ENCODE data around the gene RWDD2A. TPM values are rescaled to one million over a fixed set of nuclear protein-coding genes. Genes with fewer than 3 reads are reported as not detected.
A peak's percentile ranks its signal among the peaks of the same experiment; 100 is the strongest.

RWDD2A gene
- total and polyA plus RNA-seq, 2 donors (not counting 1 experiment from before 2014, with no cell fraction given) = 4.6 to 6.9 TPM

DNA sequence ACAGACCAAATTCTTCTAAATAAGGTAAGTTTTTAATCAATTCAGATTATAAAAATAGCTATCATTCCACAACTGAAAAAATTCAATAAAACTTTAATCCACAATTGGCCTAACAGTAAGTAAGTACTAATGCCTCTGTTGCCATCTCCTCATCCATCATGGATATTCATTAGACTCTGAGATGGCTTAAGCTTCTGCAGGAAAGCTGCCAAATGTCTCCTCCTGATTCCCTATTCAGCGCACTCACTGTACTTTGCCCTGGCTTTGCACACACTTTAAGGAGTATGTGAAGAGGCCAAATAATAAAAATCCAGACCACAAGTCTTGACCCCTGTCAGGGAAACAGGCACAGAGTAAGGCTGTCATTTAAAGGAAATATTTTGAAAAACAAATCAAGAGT, 23.6 kb upstream of the RWDD2A start:
- DNase-seq (ENCODE audit: low read depth in 2 of 2) = peak in 1 of 2 donors; percentile 29

DNA sequence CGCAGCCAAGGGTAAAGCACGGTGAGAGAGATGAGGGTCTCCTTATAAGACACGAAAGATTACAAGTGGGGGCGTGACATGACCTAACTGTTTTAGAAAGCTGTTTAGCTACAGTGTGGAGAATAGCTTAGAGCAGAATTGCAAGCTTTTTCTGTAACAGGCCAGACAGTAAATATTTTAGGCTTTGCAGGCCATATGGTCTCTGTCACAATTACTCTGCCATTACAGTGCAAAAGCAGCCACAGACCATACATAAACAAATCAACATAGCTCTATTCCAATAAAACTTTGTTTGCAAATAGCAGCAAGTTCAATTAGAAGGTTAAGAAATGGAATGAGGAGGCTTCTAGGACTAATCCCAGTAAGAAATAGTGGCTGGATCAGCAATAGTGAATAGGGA, 16.9 kb upstream of the RWDD2A start:
- Histone ChIP-seq H3K4me1 (ENCODE audit: control insufficient read depth, extremely low read depth, insufficient read depth, low read length) (no peaks in the 10 kb centered on the region), H3K36me3 (ENCODE audit: control insufficient read depth, insufficient read depth, low read length) (peaks cover 26% of the 10 kb centered on the region), H3K27me3 (ENCODE audit: control insufficient read depth, insufficient read depth, low read length) (no peaks in the 10 kb centered on the region), H3K4me2 (ENCODE audit: extremely low read depth, insufficient read depth, low read length) (no peak overlapping the region), H2AFZ (ENCODE audit: low read length) (no peak overlapping the region), H3K79me2 (ENCODE audit: control insufficient read depth, insufficient read depth, low read length) (no peaks in the 10 kb centered on the region), H3K9me3 (ENCODE audit: control insufficient read depth, insufficient read depth, low read depth, low read length) (no peaks in the 10 kb centered on the region), H3K4me3 (replicated peaks in 1 of 4; ENCODE audit: control extremely low read depth in 1 of 4, insufficient read depth in 1 of 4, low read depth in 3 of 4, low read length in 4 of 4) (no peak overlapping the region), H3K27ac (ENCODE audit: insufficient read depth, low read length) (no peak overlapping the region), H3K9ac (ENCODE audit: insufficient read depth, low read length) (no peak overlapping the region), H4K20me1 (ENCODE audit: control insufficient read depth, extremely low read depth, insufficient read depth, low read length) (peaks cover 3% of the 10 kb centered on the region)
- no peak for TF ChIP-seq EZH2 (IDR thresholded peaks at IDR 0.05; ENCODE audit: low read length, missing control alignments)
- TF ChIP-seq, protein P1, sequence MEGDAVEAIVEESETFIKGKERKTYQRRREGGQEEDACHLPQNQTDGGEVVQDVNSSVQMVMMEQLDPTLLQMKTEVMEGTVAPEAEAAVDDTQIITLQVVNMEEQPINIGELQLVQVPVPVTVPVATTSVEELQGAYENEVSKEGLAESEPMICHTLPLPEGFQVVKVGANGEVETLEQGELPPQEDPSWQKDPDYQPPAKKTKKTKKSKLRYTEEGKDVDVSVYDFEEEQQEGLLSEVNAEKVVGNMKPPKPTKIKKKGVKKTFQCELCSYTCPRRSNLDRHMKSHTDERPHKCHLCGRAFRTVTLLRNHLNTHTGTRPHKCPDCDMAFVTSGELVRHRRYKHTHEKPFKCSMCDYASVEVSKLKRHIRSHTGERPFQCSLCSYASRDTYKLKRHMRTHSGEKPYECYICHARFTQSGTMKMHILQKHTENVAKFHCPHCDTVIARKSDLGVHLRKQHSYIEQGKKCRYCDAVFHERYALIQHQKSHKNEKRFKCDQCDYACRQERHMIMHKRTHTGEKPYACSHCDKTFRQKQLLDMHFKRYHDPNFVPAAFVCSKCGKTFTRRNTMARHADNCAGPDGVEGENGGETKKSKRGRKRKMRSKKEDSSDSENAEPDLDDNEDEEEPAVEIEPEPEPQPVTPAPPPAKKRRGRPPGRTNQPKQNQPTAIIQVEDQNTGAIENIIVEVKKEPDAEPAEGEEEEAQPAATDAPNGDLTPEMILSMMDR (conservative IDR thresholded peaks at IDR 0.05 in 1 of 2, IDR thresholded peaks at IDR 0.05 in 1 of 2; ENCODE audit: low read depth in 1 of 2, low read length in 2 of 2) = no peak
- DNase-seq (ENCODE audit: low read depth in 2 of 2) = peak in 1 of 2 donors; percentile 56

More for the DNA sequence above, 23.6 kb upstream of the RWDD2A start:
- no peaks in the 10 kb centered on the region for H3K4me1 ChIP-seq (ENCODE audit: control insufficient read depth, extremely low read depth, insufficient read depth, low read length)
- no peaks in the 10 kb centered on the region for H3K79me2 ChIP-seq (ENCODE audit: control insufficient read depth, insufficient read depth, low read length)
- no peak overlapping the region for H3K9ac ChIP-seq (ENCODE audit: insufficient read depth, low read length)
- TF ChIP-seq, protein P1 (conservative IDR thresholded peaks at IDR 0.05 in 1 of 2, IDR thresholded peaks at IDR 0.05 in 1 of 2; ENCODE audit: low read depth in 1 of 2, low read length in 2 of 2) = no peak
- TF ChIP-seq EZH2 (IDR thresholded peaks at IDR 0.05; ENCODE audit: low read length, missing control alignments) = no peak
- peaks cover 3% of the 10 kb centered on the region for H4K20me1 ChIP-seq (ENCODE audit: control insufficient read depth, extremely low read depth, insufficient read depth, low read length)
- H2AFZ ChIP-seq (ENCODE audit: low read length) = no peak overlapping the region
- no peaks in the 10 kb centered on the region for H3K27me3 ChIP-seq (ENCODE audit: control insufficient read depth, insufficient read depth, low read length)
- H3K36me3 ChIP-seq (ENCODE audit: control insufficient read depth, insufficient read depth, low read length) = peaks cover 24% of the 10 kb centered on the region
- no peak overlapping the region for H3K4me3 ChIP-seq (replicated peaks in 1 of 4; ENCODE audit: control extremely low read depth in 1 of 4, insufficient read depth in 1 of 4, low read depth in 3 of 4, low read length in 4 of 4)
- no peaks in the 10 kb centered on the region for H3K9me3 ChIP-seq (ENCODE audit: control insufficient read depth, insufficient read depth, low read depth, low read length)
- H3K4me2 ChIP-seq (ENCODE audit: extremely low read depth, insufficient read depth, low read length) = no peak overlapping the region
- H3K27ac ChIP-seq (ENCODE audit: insufficient read depth, low read length) = no peak overlapping the region

DNA sequence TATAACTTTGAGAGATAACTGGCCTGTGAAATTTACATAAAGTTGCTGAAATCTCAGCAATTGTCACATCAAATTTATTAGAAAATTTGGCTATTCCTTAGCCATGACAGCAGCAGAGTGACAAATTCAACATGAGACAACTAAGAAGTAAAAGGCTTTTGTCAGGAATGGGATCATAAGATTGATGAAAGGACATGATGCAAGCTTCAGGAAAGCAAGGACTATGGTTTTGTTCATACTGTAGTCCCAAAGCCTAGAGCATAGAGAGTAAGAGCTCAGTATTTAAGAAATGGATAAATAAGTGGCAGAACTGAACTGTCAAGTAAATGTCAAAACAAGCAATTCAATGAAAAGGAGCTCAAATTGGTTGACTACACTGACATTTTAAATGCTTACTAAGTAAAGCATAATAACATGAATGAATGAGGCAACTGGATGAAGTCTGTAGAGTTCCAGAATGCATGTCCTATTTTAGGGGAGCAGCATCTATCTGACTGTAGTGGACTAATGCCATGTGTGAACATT, 12.7 kb upstream of the RWDD2A start:
- no peak overlapping the region for H3K4me2 ChIP-seq (ENCODE audit: extremely low read depth, insufficient read depth, low read length)
- no peak overlapping the region for H3K9ac ChIP-seq (ENCODE audit: insufficient read depth, low read length)
- no peaks in the 10 kb centered on the region for H3K27me3 ChIP-seq (ENCODE audit: control insufficient read depth, insufficient read depth, low read length)
- no peak overlapping the region for H3K27ac ChIP-seq (ENCODE audit: insufficient read depth, low read length)
- TF ChIP-seq EZH2 (IDR thresholded peaks at IDR 0.05; ENCODE audit: low read length, missing control alignments) = no peak
- TF ChIP-seq, protein P1 (conservative IDR thresholded peaks at IDR 0.05 in 1 of 2, IDR thresholded peaks at IDR 0.05 in 1 of 2; ENCODE audit: low read depth in 1 of 2, low read length in 2 of 2) = no peak
- no peaks in the 10 kb centered on the region for H3K9me3 ChIP-seq (ENCODE audit: control insufficient read depth, insufficient read depth, low read depth, low read length)
- peaks cover 2% of the 10 kb centered on the region for H3K79me2 ChIP-seq (ENCODE audit: control insufficient read depth, insufficient read depth, low read length)
- no peak overlapping the region for H3K4me3 ChIP-seq (replicated peaks in 1 of 4; ENCODE audit: control extremely low read depth in 1 of 4, insufficient read depth in 1 of 4, low read depth in 3 of 4, low read length in 4 of 4)
- H4K20me1 ChIP-seq (ENCODE audit: control insufficient read depth, extremely low read depth, insufficient read depth, low read length) = no peaks in the 10 kb centered on the region
- DNase-seq (ENCODE audit: low read depth in 2 of 2) = peak in 1 of 2 donors; percentile 42
- H3K36me3 ChIP-seq (ENCODE audit: control insufficient read depth, insufficient read depth, low read length) = peaks cover 15% of the 10 kb centered on the region
- no peak overlapping the region for H2AFZ ChIP-seq (ENCODE audit: low read length)
- H3K4me1 ChIP-seq (ENCODE audit: control insufficient read depth, extremely low read depth, insufficient read depth, low read length) = no peaks in the 10 kb centered on the region
